Vagina (tissue), 2 donors: Measurements from ENCODE around the gene ADGRL2.

Experiments used
- CTCF ChIP-seq, 3 experiments: fragments of 450-650 bp in 2 of 3; fragments of 200-600 bp in 1 of 3; sonication (generic) in 1 of 3; IDR thresholded peaks; one replicate each; pipeline ENCODE4 v1.5.1; 2017 to 2019; ENCODE audit warnings: antibody characterized with exemption in 3 of 3, mild to moderate bottlenecking in 2 of 3, moderate library complexity in 2 of 3
- POLR2A ChIP-seq, 2 donors: fragments of 450-650 bp; IDR thresholded peaks; one replicate each; pipeline ENCODE4 v1.6.1; 2017; ENCODE audit warnings: antibody characterized with exemption in 2 of 2, mild to moderate bottlenecking in 2 of 2, moderate library complexity in 2 of 2

DNA sequence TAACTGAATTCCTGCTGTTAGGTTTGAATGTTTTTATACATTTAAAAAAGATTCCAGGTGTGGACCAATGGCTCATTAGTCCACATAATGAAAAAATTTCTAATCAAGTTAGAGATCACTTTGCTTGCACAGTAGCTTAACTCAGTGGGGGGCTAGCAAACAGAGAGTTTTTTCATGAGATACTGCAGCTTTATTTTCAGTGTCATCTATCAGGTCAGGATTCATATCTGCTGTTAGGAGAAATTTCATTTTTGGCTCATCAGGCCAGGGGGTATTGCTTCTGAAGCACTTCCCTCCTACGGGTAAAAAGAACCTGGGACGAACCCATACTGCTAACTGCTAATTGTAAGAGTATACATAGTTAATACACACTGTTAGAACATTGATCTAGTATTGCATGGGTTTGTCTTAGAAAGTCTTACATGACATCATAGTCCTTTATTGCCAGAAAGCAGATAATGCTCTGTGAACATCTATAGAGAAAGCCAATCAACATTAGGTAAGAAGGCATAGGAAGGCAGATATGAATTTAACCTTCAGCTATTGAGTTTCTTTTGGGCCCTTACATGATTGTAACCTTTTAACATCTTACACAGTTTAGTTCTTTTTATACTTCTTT lies 38.0 kb downstream of the ADGRL2 start:
- TF ChIP-seq POLR2A (IDR thresholded peaks at IDR 0.05) (no peak), CTCF (IDR thresholded peaks at IDR 0.05) (no peak)
